GM12874 (cell line): ENCODE data around the gene FSCN2.
A peak's percentile ranks its signal among the peaks of the same experiment; 100 is the strongest.

Source experiments
- TF ChIP-seq, protein P1 (sequence below): IDR thresholded peaks from 2 replicates; pipeline ENCODE4 v1.5.1; 2011; ENCODE audit warnings: low read depth, mild to moderate bottlenecking, control low read depth, low read length, moderate library complexity; ENCODE audit not compliant: insufficient read depth

Gene FSCN2

DNA sequence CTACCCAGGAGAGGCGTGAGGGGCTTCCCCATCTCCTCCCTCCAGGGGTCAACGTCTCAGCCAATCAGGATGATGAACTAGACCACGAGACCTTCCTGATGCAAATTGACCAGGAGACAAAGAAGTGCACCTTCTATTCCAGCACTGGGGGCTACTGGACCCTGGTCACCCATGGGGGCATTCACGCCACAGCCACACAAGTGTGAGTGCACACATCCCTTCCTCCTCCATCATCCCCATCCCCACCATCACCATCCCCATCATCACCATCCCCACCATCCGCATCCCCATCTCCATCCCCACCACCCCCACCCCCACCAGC is 6.8 kb downstream of the FSCN2 start:
- TF ChIP-seq, protein P1, sequence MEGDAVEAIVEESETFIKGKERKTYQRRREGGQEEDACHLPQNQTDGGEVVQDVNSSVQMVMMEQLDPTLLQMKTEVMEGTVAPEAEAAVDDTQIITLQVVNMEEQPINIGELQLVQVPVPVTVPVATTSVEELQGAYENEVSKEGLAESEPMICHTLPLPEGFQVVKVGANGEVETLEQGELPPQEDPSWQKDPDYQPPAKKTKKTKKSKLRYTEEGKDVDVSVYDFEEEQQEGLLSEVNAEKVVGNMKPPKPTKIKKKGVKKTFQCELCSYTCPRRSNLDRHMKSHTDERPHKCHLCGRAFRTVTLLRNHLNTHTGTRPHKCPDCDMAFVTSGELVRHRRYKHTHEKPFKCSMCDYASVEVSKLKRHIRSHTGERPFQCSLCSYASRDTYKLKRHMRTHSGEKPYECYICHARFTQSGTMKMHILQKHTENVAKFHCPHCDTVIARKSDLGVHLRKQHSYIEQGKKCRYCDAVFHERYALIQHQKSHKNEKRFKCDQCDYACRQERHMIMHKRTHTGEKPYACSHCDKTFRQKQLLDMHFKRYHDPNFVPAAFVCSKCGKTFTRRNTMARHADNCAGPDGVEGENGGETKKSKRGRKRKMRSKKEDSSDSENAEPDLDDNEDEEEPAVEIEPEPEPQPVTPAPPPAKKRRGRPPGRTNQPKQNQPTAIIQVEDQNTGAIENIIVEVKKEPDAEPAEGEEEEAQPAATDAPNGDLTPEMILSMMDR: no peak

GRCh38 chr17:81535480-81536298 is 7.5 kb downstream of the FSCN2 start:
- TF ChIP-seq, protein P1: no peak

DNA sequence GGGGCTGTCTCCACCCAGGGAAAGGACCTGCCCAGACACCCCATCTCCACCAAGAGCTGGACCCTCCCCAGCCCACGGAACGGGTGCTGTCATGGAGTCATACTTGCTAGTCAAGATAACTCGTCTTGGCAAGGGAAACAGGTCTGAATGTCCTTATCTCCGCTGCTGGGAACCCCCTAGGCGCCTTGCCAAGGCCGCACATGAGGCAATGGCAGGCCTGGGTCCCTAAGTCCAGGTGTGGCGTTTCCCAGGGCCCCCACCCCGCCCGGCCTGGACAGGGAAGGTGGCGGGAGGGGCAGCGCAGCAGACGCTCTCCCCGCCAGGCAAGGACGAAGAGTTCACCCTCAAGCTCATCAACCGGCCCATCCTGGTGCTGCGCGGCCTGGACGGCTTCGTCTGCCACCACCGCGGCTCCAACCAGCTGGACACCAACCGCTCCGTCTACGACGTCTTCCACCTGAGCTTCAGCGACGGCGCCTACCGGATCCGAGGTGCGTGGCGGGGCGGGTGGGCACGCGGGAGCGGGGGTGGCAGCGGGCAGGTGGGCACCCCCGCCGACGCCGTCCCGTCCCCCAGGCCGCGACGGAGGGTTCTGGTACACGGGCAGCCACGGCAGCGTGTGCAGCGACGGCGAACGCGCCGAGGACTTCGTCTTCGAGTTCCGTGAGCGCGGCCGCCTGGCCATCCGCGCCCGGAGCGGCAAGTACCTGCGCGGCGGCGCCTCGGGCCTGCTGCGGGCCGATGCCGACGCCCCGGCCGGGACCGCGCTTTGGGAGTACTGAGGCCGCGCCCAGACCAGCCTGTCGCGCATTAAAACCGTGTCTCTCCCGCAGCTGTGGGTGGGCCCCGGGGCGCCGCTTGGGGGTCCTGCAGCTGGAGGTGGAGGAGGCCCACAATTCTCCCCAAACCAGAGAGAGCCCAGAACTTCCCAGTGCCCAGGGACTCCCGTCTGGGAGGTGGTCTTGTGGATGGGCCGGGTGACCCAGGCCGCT is 8.4 kb downstream of the FSCN2 start:
- TF ChIP-seq, protein P1: no peak

GRCh38 chr17:81537343-81537855 is 9.2 kb downstream of the FSCN2 start:
- TF ChIP-seq, protein P1: peak; percentile 76

DNA sequence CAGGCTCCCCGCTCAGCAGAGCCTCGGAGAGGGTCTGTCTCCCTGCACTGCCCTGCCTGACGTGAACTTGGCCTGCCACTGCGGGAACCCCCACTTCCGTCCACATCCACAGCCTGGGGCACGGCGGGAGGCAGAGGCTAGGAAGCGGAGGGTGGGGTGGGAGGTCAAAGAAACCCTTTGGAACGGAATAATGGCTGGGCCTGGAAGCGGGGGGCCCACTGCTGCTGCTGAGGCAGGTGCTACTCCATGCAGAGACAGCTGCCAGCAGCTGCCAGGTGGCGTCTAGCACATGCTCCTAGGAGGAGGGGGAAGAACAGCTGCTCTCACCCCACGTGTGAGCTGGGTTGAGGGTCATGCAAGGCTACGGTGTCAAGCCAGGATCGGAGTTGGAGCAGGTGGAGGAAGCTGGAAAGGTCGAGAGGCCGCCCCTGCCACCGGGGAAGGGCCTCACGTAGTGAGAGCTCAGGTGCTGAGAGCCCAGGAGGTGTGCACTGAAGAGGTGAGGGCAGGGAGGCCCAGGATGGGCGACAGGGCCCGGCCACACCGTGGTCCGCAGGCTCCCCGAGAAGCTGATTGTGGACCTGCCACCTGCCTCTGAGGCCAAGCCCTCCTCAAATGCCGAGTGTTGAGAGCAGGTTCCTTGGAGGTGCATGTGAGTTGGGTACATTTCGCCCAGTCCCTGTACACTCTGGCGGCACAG is 9.8 kb downstream of the FSCN2 start:
- TF ChIP-seq, protein P1: no peak

- TF ChIP-seq, protein P1: no peak
Measured at GRCh38 chr17:81538651-81539570, 10.7 kb downstream of the FSCN2 start.
